MM.1S (cell line): ENCODE data around the gene ACOXL.

ENCODE experiments used
- DNase-seq: peaks from one replicate; pipeline ENCODE4 v3.0.0-alpha.2; 2015
- H2AFZ ChIP-seq: fragments of 300-600 bp; sonication (generic); 2 replicates; pipeline ENCODE4 v1.6.0; 2016; ENCODE audit warnings: antibody characterized with exemption, low read length
- H3F3A ChIP-seq: fragments of 300-600 bp; sonication (generic); 2 replicates; pipeline ENCODE4 v1.6.1; 2016; ENCODE audit warnings: mild to moderate bottlenecking, antibody characterized with exemption, low read length, moderate library complexity, mixed read lengths; ENCODE audit not compliant: insufficient read depth
- H3K27ac ChIP-seq: fragments of 300-600 bp; sonication (generic); 2 replicates; pipeline ENCODE4 v1.5.1; 2016; ENCODE audit warnings: mild to moderate bottlenecking, low read length
- H3K27me3 ChIP-seq: fragments of 300-600 bp; sonication (generic); replicated peaks from 2 replicates; pipeline ENCODE4 v1.6.0; 2016; ENCODE audit warnings: low read length; ENCODE audit not compliant: insufficient read depth
- H3K36me3 ChIP-seq: fragments of 300-600 bp; sonication (generic); replicated peaks from 2 replicates; pipeline ENCODE4 v1.6.1; 2016; ENCODE audit warnings: mild to moderate bottlenecking, low read length, mixed read lengths; ENCODE audit not compliant: insufficient read depth
- H3K4me1 ChIP-seq: fragments of 300-600 bp; sonication (generic); 2 replicates; pipeline ENCODE4 v1.6.1; 2016; ENCODE audit warnings: low read length, mixed read lengths
- H3K4me2 ChIP-seq: fragments of 300-600 bp; sonication (generic); 2 replicates; pipeline ENCODE4 v1.6.0; 2016; ENCODE audit warnings: low read depth, low read length
- H3K4me3 ChIP-seq: fragments of 300-600 bp; sonication (generic); 2 replicates; pipeline ENCODE4 v1.5.1; 2016; ENCODE audit warnings: low read length, mixed read lengths
- H3K79me2 ChIP-seq: fragments of 300-600 bp; sonication (generic); 2 replicates; pipeline ENCODE4 v1.6.1; 2016; ENCODE audit warnings: mixed run types, low read length, mixed read lengths
- H3K9ac ChIP-seq: fragments of 300-600 bp; sonication (generic); 2 replicates; pipeline ENCODE4 v1.6.1; 2016; ENCODE audit warnings: low read length, mixed read lengths
- H3K9me2 ChIP-seq: fragments of 300-600 bp; sonication (generic); replicated peaks from 2 replicates; pipeline ENCODE4 v1.6.1; 2016; ENCODE audit warnings: mild to moderate bottlenecking, low read length, mixed read lengths; ENCODE audit not compliant: insufficient read depth
- H3K9me3 ChIP-seq: fragments of 300-600 bp; sonication (generic); replicated peaks from 2 replicates; pipeline ENCODE4 v1.6.1; 2016; ENCODE audit warnings: mild to moderate bottlenecking, low read length, mixed read lengths; ENCODE audit not compliant: insufficient read depth
- H4K20me1 ChIP-seq: fragments of 300-600 bp; sonication (generic); 2 replicates; pipeline ENCODE4 v1.6.1; 2016; ENCODE audit warnings: mild to moderate bottlenecking, low read length, moderate library complexity, mixed read lengths; ENCODE audit not compliant: insufficient read depth
- CTCF ChIP-seq: fragments of 300-600 bp; sonication (generic); IDR thresholded peaks from 2 replicates; pipeline ENCODE4 v1.5.1; 2016; ENCODE audit warnings: antibody characterized with exemption, low read length, mixed read lengths
- EZH2 ChIP-seq: fragments of 300-600 bp; sonication (generic); optimal IDR thresholded peaks from 2 replicates; pipeline ENCODE3; 2017; ENCODE audit warnings: low read depth, mild to moderate bottlenecking, antibody characterized with exemption, low read length, mixed read lengths
- EZH2phosphoT487 ChIP-seq: fragments of 300-600 bp; sonication (generic); IDR thresholded peaks from 2 replicates; pipeline ENCODE4 v1.6.1; 2018; ENCODE audit warnings: antibody characterized with exemption, low read length

Gene ACOXL

GRCh38 chr2:110770959-110771431 is 38.6 kb downstream of the ACOXL start:
- no peak for DNase-seq
- Histone ChIP-seq H3K4me1 (0 out of 2 replicates have a peak, but pooled peaks cover 6% of the 10 kb centered on the region), H3K27me3 (no peaks in the 10 kb centered on the region), H2AFZ (no peak overlapping the region), H3K36me3 (no peaks in the 10 kb centered on the region), H3K4me2 (no peak overlapping the region), H3K27ac (peak overlapping the region; percentile 8; the same call in 1 of the 2 replicates), H3F3A (no peaks in the 10 kb centered on the region), H3K4me3 (no peak overlapping the region), H3K79me2 (peaks cover 15% of the 10 kb centered on the region), H4K20me1 (no peaks in the 10 kb centered on the region), H3K9me3 (no peaks in the 10 kb centered on the region), H3K9ac (no peak overlapping the region), H3K9me2 (no peaks in the 10 kb centered on the region)
- TF ChIP-seq EZH2 = no peak
- no peak for TF ChIP-seq EZH2phosphoT487
- no peak for TF ChIP-seq CTCF

GRCh38 chr2:110771547-110772382 is 39.4 kb downstream of the ACOXL start:
- Histone ChIP-seq H3K27me3 (no peaks in the 10 kb centered on the region), H3K4me2 (no peak overlapping the region), H3K79me2 (peaks cover 8% of the 10 kb centered on the region), H3F3A (no peaks in the 10 kb centered on the region), H3K9me3 (no peaks in the 10 kb centered on the region), H3K9me2 (no peaks in the 10 kb centered on the region), H3K27ac (no peak overlapping the region), H3K9ac (no peak overlapping the region), H3K36me3 (no peaks in the 10 kb centered on the region), H4K20me1 (no peaks in the 10 kb centered on the region), H3K4me3 (no peak overlapping the region), H2AFZ (no peak overlapping the region), H3K4me1 (peaks cover 7% of the 10 kb centered on the region; the same call in 1 of the 2 replicates)
- TF ChIP-seq EZH2 (no peak), EZH2phosphoT487 (no peak), CTCF (no peak)
- DNase-seq = peak; percentile 26

GRCh38 chr2:110772383-110772755 is 40.0 kb downstream of the ACOXL start:
- H2AFZ ChIP-seq = no peak overlapping the region
- no peak overlapping the region for H3K9ac ChIP-seq
- peaks cover 1% of the 10 kb centered on the region; the same call in 1 of the 2 replicates for H3K79me2 ChIP-seq
- H3K4me2 ChIP-seq = no peak overlapping the region
- peaks cover 13% of the 10 kb centered on the region for H3K4me1 ChIP-seq
- DNase-seq = no peak
- TF ChIP-seq CTCF (no peak), EZH2 (no peak), EZH2phosphoT487 (no peak)
- H4K20me1 ChIP-seq = no peaks in the 10 kb centered on the region
- H3K4me3 ChIP-seq = no peak overlapping the region
- H3K27ac ChIP-seq = no peak overlapping the region
- H3K9me2 ChIP-seq = no peaks in the 10 kb centered on the region
- H3K36me3 ChIP-seq = no peaks in the 10 kb centered on the region
- H3F3A ChIP-seq = no peaks in the 10 kb centered on the region
- H3K27me3 ChIP-seq = no peaks in the 10 kb centered on the region
- no peaks in the 10 kb centered on the region for H3K9me3 ChIP-seq
